Neural cell (in vitro differentiated cells): ENCODE results near the gene ACTRT2. TPM values are rescaled to one million over a fixed set of nuclear protein-coding genes. Genes with fewer than 3 reads are reported as not detected.

Source experiments
- H2AFZ ChIP-seq: fragments of 200-600, 300-800 bp; sonication (generic), shearing (Covaris generic); 2 replicates; pipeline ENCODE4 v1.6.0; 2014; ENCODE audit warnings: low read depth, mild to moderate bottlenecking, antibody characterized with exemption, low read length, moderate library complexity
- H3F3A ChIP-seq: fragments of 200-600 bp; shearing (Covaris generic); 2 replicates; pipeline ENCODE4 v1.6.1; 2016; ENCODE audit warnings: mild to moderate bottlenecking, moderate library complexity, mixed read lengths, antibody characterized with exemption, low read length; ENCODE audit not compliant: insufficient read depth, poor library complexity, severe bottlenecking
- H3K27ac ChIP-seq: fragments of 200-600, 300-800 bp; sonication (generic), shearing (Covaris generic); 2 replicates; pipeline ENCODE4 v1.5.1; 2014; ENCODE audit warnings: mild to moderate bottlenecking, low read length, moderate library complexity
- H3K27me3 ChIP-seq: fragments of 300-800, 200-600 bp; sonication (generic), shearing (Covaris generic); 2 replicates; pipeline ENCODE4 v1.6.0; 2014; ENCODE audit warnings: mild to moderate bottlenecking, low read depth, low read length, moderate library complexity; ENCODE audit not compliant: insufficient read depth
- H3K36me3 ChIP-seq: fragments of 300-800, 200-600 bp; sonication (generic), shearing (Covaris generic); 2 replicates; pipeline ENCODE4 v1.5.1; 2014; ENCODE audit warnings: mild to moderate bottlenecking, antibody characterized with exemption, low read length, moderate library complexity; ENCODE audit not compliant: insufficient read depth
- H3K4me2 ChIP-seq: fragments of 300-800, 200-600 bp; sonication (generic), shearing (Covaris generic); 2 replicates; pipeline ENCODE4 v1.6.0; 2014; ENCODE audit warnings: mild to moderate bottlenecking, low read length
- H3K4me3 ChIP-seq: fragments of 300-800, 200-600 bp; sonication (generic), shearing (Covaris generic); 2 replicates; pipeline ENCODE4 v1.5.1; 2014; ENCODE audit warnings: mild to moderate bottlenecking, low read length, moderate library complexity
- H3K79me2 ChIP-seq: fragments of 200-600 bp; shearing (Covaris generic); replicated peaks from 2 replicates; pipeline ENCODE4 v1.6.0; 2014; ENCODE audit warnings: mild to moderate bottlenecking, low read length, moderate library complexity; ENCODE audit not compliant: insufficient read depth
- H3K9ac ChIP-seq: fragments of 300-800, 200-600 bp; sonication (generic), shearing (Covaris generic); 2 replicates; pipeline ENCODE4 v1.6.1; 2016; ENCODE audit warnings: mild to moderate bottlenecking, low read length, mixed read lengths
- H3K9me2 ChIP-seq: fragments of 200-600 bp; shearing (Covaris generic); 2 replicates; pipeline ENCODE4 v1.6.1; 2016; ENCODE audit warnings: mild to moderate bottlenecking, low read length, mixed read lengths; ENCODE audit not compliant: insufficient read depth
- H3K9me3 ChIP-seq: fragments of 200-600, 300-800 bp; sonication (generic), shearing (Covaris generic); 2 replicates; pipeline ENCODE4 v1.6.1; 2016; ENCODE audit warnings: mild to moderate bottlenecking, mixed run types, low read length, moderate library complexity, mixed read lengths
- H4K20me1 ChIP-seq: fragments of 200-600 bp; shearing (Covaris generic); 2 replicates; pipeline ENCODE4 v1.6.1; 2016; ENCODE audit warnings: mild to moderate bottlenecking, mixed run types; ENCODE audit not compliant: insufficient read depth
- CTCF ChIP-seq: fragments of 450-650 bp; IDR thresholded peaks from 2 replicates; pipeline ENCODE4 v1.5.1; 2014; ENCODE audit warnings: antibody characterized with exemption, mild to moderate bottlenecking, moderate library complexity; ENCODE audit not compliant: poor library complexity, severe bottlenecking
- EP300 ChIP-seq: fragments of 450-650 bp; conservative IDR thresholded peaks from 2 replicates; pipeline ENCODE4 v1.6.1; 2014; ENCODE audit warnings: antibody characterized with exemption, mild to moderate bottlenecking, moderate library complexity; ENCODE audit not compliant: poor library complexity, severe bottlenecking
- EZH2 ChIP-seq: fragments of 200-600, 300-800 bp; shearing (Covaris generic), sonication (generic); IDR thresholded peaks from 2 replicates; pipeline ENCODE4 v1.6.1; 2014; ENCODE audit warnings: antibody characterized with exemption, low read length, borderline replicate concordance, mild to moderate bottlenecking; ENCODE audit not compliant: insufficient read depth, poor library complexity, severe bottlenecking
- MXI1 ChIP-seq: fragments of 450-650 bp; conservative IDR thresholded peaks from 2 replicates; pipeline ENCODE4 v1.6.1; 2014; ENCODE audit warnings: antibody characterized with exemption, mild to moderate bottlenecking; ENCODE audit not compliant: poor library complexity, severe bottlenecking
- POLR2AphosphoS5 ChIP-seq: IDR thresholded peaks from 2 replicates; pipeline ENCODE4 v1.6.1; 2012
- RAD21 ChIP-seq: fragments of 450-650 bp; conservative IDR thresholded peaks from 2 replicates; pipeline ENCODE4 v1.6.1; 2014; ENCODE audit warnings: antibody characterized with exemption, mild to moderate bottlenecking, moderate library complexity
- SMC3 ChIP-seq: fragments of 450-650 bp; conservative IDR thresholded peaks from 2 replicates; pipeline ENCODE4 v1.6.1; 2014; ENCODE audit warnings: antibody characterized with exemption, mild to moderate bottlenecking, moderate library complexity; ENCODE audit not compliant: poor library complexity
- TAF1 ChIP-seq: IDR thresholded peaks from 2 replicates; pipeline ENCODE4 v1.6.1; 2012; ENCODE audit warnings: low read depth
- polyA plus RNA-seq: library from polyadenylated mRNA; depleted of rRNA; stranded (reverse); fragments of >200 nt; gene quantifications from 2 replicates; pipeline ENCODE4 v1.2.3, GENCODE V29; 2014
- TF ChIP-seq, protein P1 (sequence below): IDR thresholded peaks from 2 replicates; pipeline ENCODE4 v1.6.1; 2012; ENCODE audit warnings: borderline replicate concordance

The ACTRT2 gene
- polyA plus RNA-seq, 1 donor from 2014 or later = not detected

- Histone ChIP-seq H3K9me3 (no peaks in the 10 kb centered on the region), H3K9ac (no peak overlapping the region), H3K27me3 (no peaks in the 10 kb centered on the region)
Observed at GRCh38 chr1:3026124-3026523, 4.9 kb downstream of the ACTRT2 start.

DNA sequence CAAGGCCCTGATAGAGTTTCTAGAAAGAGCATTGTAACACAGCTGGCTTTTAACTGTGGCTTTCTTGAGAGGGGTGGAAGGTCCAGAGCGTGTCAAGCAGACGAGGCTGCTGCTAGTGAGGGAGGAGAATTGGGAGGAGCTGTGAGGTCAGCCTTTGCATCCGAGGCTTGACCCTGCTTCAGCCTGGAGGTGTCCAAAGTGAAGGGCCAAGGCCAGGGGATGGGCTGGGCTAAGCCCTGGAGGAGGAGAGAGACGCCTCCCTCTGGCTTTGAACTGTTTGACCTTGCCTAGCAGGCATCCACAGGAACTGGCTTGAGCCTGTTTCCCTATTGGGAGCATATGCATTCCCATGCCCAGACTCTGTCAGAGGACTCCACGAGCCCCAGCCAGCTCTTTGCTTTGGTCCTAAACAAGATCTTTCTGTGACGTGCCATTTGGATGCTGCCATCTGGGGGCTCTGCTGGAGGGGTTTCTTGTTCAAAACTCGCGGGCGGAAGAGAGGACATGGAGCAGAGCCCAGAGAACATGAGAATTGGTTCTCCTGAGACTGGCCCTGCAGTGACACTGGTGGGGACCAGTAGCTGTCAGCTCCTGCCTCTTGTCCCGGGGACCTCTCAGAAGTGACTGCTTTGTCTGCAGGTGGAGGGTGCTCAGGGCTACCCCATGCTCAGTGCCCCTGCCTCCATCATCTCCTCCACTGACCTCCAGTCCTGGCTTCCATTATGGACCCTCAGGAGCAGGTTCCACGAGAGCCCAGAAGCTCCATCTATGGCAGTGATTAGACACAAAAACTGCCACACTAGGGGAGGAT, 5.5 kb downstream of the ACTRT2 start:
- Histone ChIP-seq H3K36me3 (no peaks in the 10 kb centered on the region), H4K20me1 (no peaks in the 10 kb centered on the region), H3K27me3 (no peaks in the 10 kb centered on the region), H3K9me2 (no peaks in the 10 kb centered on the region), H3F3A (no peaks in the 10 kb centered on the region), H3K79me2 (no peaks in the 10 kb centered on the region), H3K4me3 (no peak overlapping the region), H2AFZ (no peak overlapping the region), H3K27ac (no peak overlapping the region), H3K9ac (no peak overlapping the region), H3K9me3 (no peaks in the 10 kb centered on the region), H3K4me2 (no peak overlapping the region)
- TF ChIP-seq MXI1 (no peak), EP300 (no peak), TAF1 (no peak), RAD21 (no peak), POLR2AphosphoS5 (no peak), EZH2 (no peak), SMC3 (no peak)
- TF ChIP-seq, protein P1, sequence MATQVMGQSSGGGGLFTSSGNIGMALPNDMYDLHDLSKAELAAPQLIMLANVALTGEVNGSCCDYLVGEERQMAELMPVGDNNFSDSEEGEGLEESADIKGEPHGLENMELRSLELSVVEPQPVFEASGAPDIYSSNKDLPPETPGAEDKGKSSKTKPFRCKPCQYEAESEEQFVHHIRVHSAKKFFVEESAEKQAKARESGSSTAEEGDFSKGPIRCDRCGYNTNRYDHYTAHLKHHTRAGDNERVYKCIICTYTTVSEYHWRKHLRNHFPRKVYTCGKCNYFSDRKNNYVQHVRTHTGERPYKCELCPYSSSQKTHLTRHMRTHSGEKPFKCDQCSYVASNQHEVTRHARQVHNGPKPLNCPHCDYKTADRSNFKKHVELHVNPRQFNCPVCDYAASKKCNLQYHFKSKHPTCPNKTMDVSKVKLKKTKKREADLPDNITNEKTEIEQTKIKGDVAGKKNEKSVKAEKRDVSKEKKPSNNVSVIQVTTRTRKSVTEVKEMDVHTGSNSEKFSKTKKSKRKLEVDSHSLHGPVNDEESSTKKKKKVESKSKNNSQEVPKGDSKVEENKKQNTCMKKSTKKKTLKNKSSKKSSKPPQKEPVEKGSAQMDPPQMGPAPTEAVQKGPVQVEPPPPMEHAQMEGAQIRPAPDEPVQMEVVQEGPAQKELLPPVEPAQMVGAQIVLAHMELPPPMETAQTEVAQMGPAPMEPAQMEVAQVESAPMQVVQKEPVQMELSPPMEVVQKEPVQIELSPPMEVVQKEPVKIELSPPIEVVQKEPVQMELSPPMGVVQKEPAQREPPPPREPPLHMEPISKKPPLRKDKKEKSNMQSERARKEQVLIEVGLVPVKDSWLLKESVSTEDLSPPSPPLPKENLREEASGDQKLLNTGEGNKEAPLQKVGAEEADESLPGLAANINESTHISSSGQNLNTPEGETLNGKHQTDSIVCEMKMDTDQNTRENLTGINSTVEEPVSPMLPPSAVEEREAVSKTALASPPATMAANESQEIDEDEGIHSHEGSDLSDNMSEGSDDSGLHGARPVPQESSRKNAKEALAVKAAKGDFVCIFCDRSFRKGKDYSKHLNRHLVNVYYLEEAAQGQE = no peak

More at GRCh38 chr1:3026124-3026523, 4.9 kb downstream of the ACTRT2 start:
- H3K4me3 ChIP-seq = no peak overlapping the region
- H3K36me3 ChIP-seq = no peaks in the 10 kb centered on the region
- H4K20me1 ChIP-seq = no peaks in the 10 kb centered on the region
- no peaks in the 10 kb centered on the region for H3F3A ChIP-seq
- H2AFZ ChIP-seq = no peak overlapping the region
- H3K4me2 ChIP-seq = no peak overlapping the region
- TF ChIP-seq MXI1 (no peak), EP300 (no peak), EZH2 (no peak), CTCF (no peak), RAD21 (no peak), POLR2AphosphoS5 (no peak), SMC3 (no peak), TAF1 (no peak)
- TF ChIP-seq, protein P1 = no peak
- no peaks in the 10 kb centered on the region for H3K9me2 ChIP-seq
- no peak overlapping the region for H3K27ac ChIP-seq
- H3K79me2 ChIP-seq = no peaks in the 10 kb centered on the region
